ENCODE measurements around the gene ASB11.

GRCh38 chrX:15320297-15320696 is 4.9 kb upstream of the ASB11 start:
- TF ChIP-seq CTCF (IDR thresholded peaks at IDR 0.05; ENCODE audit: poor library complexity, severe bottlenecking) (no peak), RAD21 (conservative IDR thresholded peaks at IDR 0.05) (no peak), EZH2 (IDR thresholded peaks at IDR 0.05; ENCODE audit: borderline replicate concordance, insufficient read depth, low read length, poor library complexity, severe bottlenecking) (no peak), EP300 (conservative IDR thresholded peaks at IDR 0.05; ENCODE audit: poor library complexity, severe bottlenecking) (no peak), POLR2AphosphoS5 (IDR thresholded peaks at IDR 0.05) (no peak), REST (IDR thresholded peaks at IDR 0.05; ENCODE audit: borderline replicate concordance) (no peak), TAF1 (IDR thresholded peaks at IDR 0.05; ENCODE audit: low read depth) (no peak), SMC3 (conservative IDR thresholded peaks at IDR 0.05; ENCODE audit: poor library complexity) (no peak)
